SK-N-SH (cell line): ENCODE results near the gene TMEM97. TPM values are rescaled to one million over a fixed set of nuclear protein-coding genes. Genes with fewer than 3 reads are reported as not detected.

ENCODE experiments used
- CTCF ChIA-PET: fragments of 300-600, 350-600 bp; formaldehyde crosslinking; extraction: SDS; loops from one replicate; lab custom pipeline; 2021; lab: Yijun Ruan, JAX
- POLR2A ChIA-PET: fragments of 350-600 bp; sonication (Branson Sonifier 250); formaldehyde crosslinking; extraction: SDS; loops from one replicate; lab custom pipeline; 2020; ENCODE audit warnings: antibody characterized with exemption, inconsistent platforms; lab: Yijun Ruan, JAX
- DNase-seq: peaks from one replicate; pipeline ENCODE4 v3.0.0; 2012
- H2AFZ ChIP-seq: fragments of 200-600 bp; sonication (generic); 2 replicates; pipeline ENCODE4 v1.8.1; 2016; ENCODE audit warnings: antibody characterized with exemption, mild to moderate bottlenecking, low read depth
- H3F3A ChIP-seq: fragments of 200-600 bp; sonication (generic); replicated peaks from 2 replicates; pipeline ENCODE3; 2016; ENCODE audit warnings: antibody characterized with exemption, mild to moderate bottlenecking; ENCODE audit not compliant: insufficient read depth
- H3K27ac ChIP-seq, 2 experiments: fragments of 200-500 bp in 1 of 2; fragments of 200-600 bp in 1 of 2; sonication (Bioruptor generic) in 1 of 2; sonication (generic), shearing (Covaris generic) in 1 of 2; 2 replicates each; pipeline versions ENCODE4 v1.5.1 to v1.6.1; 2014 to 2016; ENCODE audit warnings: low read depth in 2 of 2, inconsistent platforms in 1 of 2, low read length in 1 of 2, mild to moderate bottlenecking in 1 of 2, mixed read lengths in 1 of 2
- H3K27me3 ChIP-seq: fragments of 200-600 bp; sonication (generic), shearing (Covaris generic); 2 replicates; pipeline ENCODE4 v1.6.1; 2016; ENCODE audit warnings: mixed run types; ENCODE audit not compliant: insufficient read depth
- H3K36me3 ChIP-seq, 2 experiments: fragments of 200-500 bp in 1 of 2; fragments of 200-600 bp in 1 of 2; sonication (Bioruptor generic) in 1 of 2; sonication (generic) in 1 of 2; replicated peaks in 1 of 2; 2 replicates each; pipeline versions ENCODE3 to v1.5.1; 2014 to 2016; ENCODE audit warnings: low read length in 1 of 2, mild to moderate bottlenecking in 1 of 2; ENCODE audit not compliant: insufficient read depth in 2 of 2, control insufficient read depth in 1 of 2
- H3K4me1 ChIP-seq, 2 experiments: fragments of 200-500 bp in 1 of 2; fragments of 200-600 bp in 1 of 2; sonication (Bioruptor generic) in 1 of 2; sonication (generic), shearing (Covaris generic) in 1 of 2; 2 replicates each; pipeline versions ENCODE4 v1.5.1 to v1.6.1; 2014 to 2016; ENCODE audit warnings: low read depth in 1 of 2, low read length in 1 of 2, mixed run types in 1 of 2; ENCODE audit not compliant: insufficient read depth in 2 of 2, control insufficient read depth in 1 of 2
- H3K4me2 ChIP-seq: fragments of 200-600 bp; sonication (generic), shearing (Covaris generic); 2 replicates; pipeline ENCODE4 v1.6.1; 2017; ENCODE audit warnings: mixed run types
- H3K4me3 ChIP-seq, 2 experiments: fragments of 200-500 bp in 1 of 2; fragments of 200-600 bp in 1 of 2; sonication (Bioruptor generic) in 1 of 2; sonication (generic), shearing (Covaris generic) in 1 of 2; 2 replicates each; pipeline versions ENCODE4 v1.5.1 to v1.8.1; 2014 to 2016; ENCODE audit warnings: low read depth in 2 of 2, inconsistent platforms in 1 of 2, low read length in 1 of 2, mild to moderate bottlenecking in 1 of 2, mixed read lengths in 1 of 2, moderate library complexity in 1 of 2
- H3K79me2 ChIP-seq: fragments of 200-600 bp; sonication (generic); 2 replicates; pipeline ENCODE4 v1.8.1; 2017; ENCODE audit warnings: mild to moderate bottlenecking; ENCODE audit not compliant: insufficient read depth
- H3K9ac ChIP-seq: fragments of 200-600 bp; sonication (generic); 2 replicates; pipeline ENCODE4 v1.6.1; 2017; ENCODE audit warnings: mixed run types
- H3K9me2 ChIP-seq: fragments of 200-600 bp; sonication (generic); 2 replicates; pipeline ENCODE4 v1.6.1; 2017; ENCODE audit warnings: mixed run types
- H3K9me3 ChIP-seq: fragments of 200-600 bp; sonication (generic); 2 replicates; pipeline ENCODE4 v1.6.1; 2017; ENCODE audit warnings: mixed run types, mild to moderate bottlenecking, moderate library complexity
- H4K20me1 ChIP-seq: fragments of 200-600 bp; sonication (generic); 2 replicates; pipeline ENCODE4 v1.6.1; 2017; ENCODE audit warnings: mild to moderate bottlenecking, mixed run types; ENCODE audit not compliant: insufficient read depth
- CTCF ChIP-seq: fragments of 200-600 bp; sonication (generic); IDR thresholded peaks from 2 replicates; pipeline ENCODE4 v1.6.1; 2017; ENCODE audit warnings: antibody characterized with exemption, mild to moderate bottlenecking, moderate library complexity
- ELF1 ChIP-seq: IDR thresholded peaks from 2 replicates; pipeline ENCODE4 v1.4.0; 2012
- EP300 ChIP-seq, 2 experiments: IDR thresholded peaks; 2 replicates each; pipeline versions ENCODE4 v1.4.0 to v1.6.1; 2012; ENCODE audit warnings: borderline replicate concordance in 1 of 2, low read depth in 1 of 2, low read length in 1 of 2
- FOSL2 ChIP-seq: IDR thresholded peaks from 2 replicates; pipeline ENCODE4 v1.4.0; 2012; ENCODE audit warnings: low read depth, mild to moderate bottlenecking, moderate library complexity, borderline replicate concordance
- FOXM1 ChIP-seq: IDR thresholded peaks from 2 replicates; pipeline ENCODE4 v1.4.0; 2012; ENCODE audit warnings: low read depth, mild to moderate bottlenecking
- GATA2 ChIP-seq: sonication (generic); formaldehyde crosslinking; IDR thresholded peaks from 2 replicates; pipeline ENCODE4 v1.5.0; 2020; ENCODE audit warnings: mild to moderate bottlenecking, missing genetic modification reagents
- JUND ChIP-seq: IDR thresholded peaks from 2 replicates; pipeline ENCODE4 v1.4.0; 2012
- MAX ChIP-seq: IDR thresholded peaks from 2 replicates; pipeline ENCODE4 v1.4.0; 2012; ENCODE audit warnings: low read depth
- NRF1 ChIP-seq: IDR thresholded peaks from 2 replicates; pipeline ENCODE4 v1.6.1; 2012; ENCODE audit warnings: low read depth, mild to moderate bottlenecking, low read length
- REST ChIP-seq: IDR thresholded peaks from 2 replicates; pipeline ENCODE4 v1.6.1; 2012; ENCODE audit warnings: mild to moderate bottlenecking, low read depth, low read length, moderate library complexity
- TAF1 ChIP-seq: IDR thresholded peaks from 2 replicates; pipeline ENCODE4 v1.6.1; 2012; ENCODE audit warnings: low read depth, mild to moderate bottlenecking, low read length, moderate library complexity, borderline replicate concordance
- TCF12 ChIP-seq: IDR thresholded peaks from 2 replicates; pipeline ENCODE4 v1.4.0; 2012
- TEAD4 ChIP-seq: IDR thresholded peaks from 2 replicates; pipeline ENCODE4 v1.4.0; 2012; ENCODE audit warnings: mild to moderate bottlenecking, borderline replicate concordance; ENCODE audit not compliant: insufficient read depth
- USF2 ChIP-seq: fragments of 150-350 bp; IDR thresholded peaks from 2 replicates; pipeline ENCODE4 v1.6.1; 2017; ENCODE audit warnings: antibody characterized with exemption, low read length, low read depth, borderline replicate concordance
- YY1 ChIP-seq: IDR thresholded peaks from 2 replicates; pipeline ENCODE4 v1.4.0; 2012; ENCODE audit warnings: low read depth, mild to moderate bottlenecking
- ZBTB33 ChIP-seq: IDR thresholded peaks from 2 replicates; pipeline ENCODE4 v1.4.0; 2012; ENCODE audit warnings: low read depth, borderline replicate concordance
- WGBS: methylation state at CpG from one replicate; pipeline ENCODE4 v1.1.6; 2017; ENCODE audit warnings: low lambda C conversion rate; 5-methylcytosine and 5-hydroxymethylcytosine counted together
- polyA plus RNA-seq, 3 experiments: library from polyadenylated mRNA; depleted of rRNA; stranded (reverse); fragments of >200 nt; gene quantifications; 2 replicates each; pipeline ENCODE4 v1.2.3, GENCODE V29; 2012

The TMEM97 gene
- polyA plus RNA-seq, 1 of the 3 experiments (the other 2 are of a cell fraction) = 8.6 TPM

- H3K9me3 ChIP-seq = no peaks in the 10 kb centered on the region
- 90% methylated on average over 4 of the region's 4 CpGs for WGBS
- no peak overlapping the region for H2AFZ ChIP-seq
- peaks cover 24% of the 10 kb centered on the region for H3K79me2 ChIP-seq
- H3K9ac ChIP-seq = no peak overlapping the region
- no peak for DNase-seq
- TF ChIP-seq CTCF (no peak), TEAD4 (no peak), FOSL2 (no peak), GATA2 (CRISPR knock-in tag) (no peak), EP300 (IDR thresholded peaks at IDR 0.05; ENCODE audit: borderline replicate concordance in 1 of 2, low read depth in 1 of 2, low read length in 1 of 2) (no peak), YY1 (no peak), FOXM1 (no peak), TAF1 (no peak)
- CTCF ChIA-PET = interaction anchor here (0.8 to 2.4 kb wide), 2 partner anchors 8 to 448 kb away, joined by 4 to 9 read pairs; no protein-coding TSS in a partner anchor
- POLR2A ChIA-PET = no interaction called here
- H3K4me3 ChIP-seq = no peak overlapping the region
- peaks cover 25 to 50% of the 10 kb centered on the region in 2 experiments for H3K36me3 ChIP-seq
- no peak overlapping the region for H3K4me2 ChIP-seq
- H3K9me2 ChIP-seq = no peaks in the 10 kb centered on the region
- no peaks in the 10 kb centered on the region for H3K27me3 ChIP-seq
- peaks cover 0 to 2% of the 10 kb centered on the region in 2 experiments; a peak in 1 of 4 replicates for H3K4me1 ChIP-seq
- peaks cover 4% of the 10 kb centered on the region for H3F3A ChIP-seq
- no peaks in the 10 kb centered on the region; the same call in 1 of the 2 replicates for H4K20me1 ChIP-seq
- H3K27ac ChIP-seq = no peak overlapping the region
Measured at GRCh38 chr17:28328325-28328724, 9.3 kb downstream of the TMEM97 start.

GRCh38 chr17:28330671-28331070 is 11.7 kb downstream of the TMEM97 start:
- Histone ChIP-seq H3K9me2 (no peaks in the 10 kb centered on the region), H3K36me3 (peaks cover 25 to 50% of the 10 kb centered on the region in 2 experiments), H3F3A (peaks cover 4% of the 10 kb centered on the region), H3K27ac (no peak overlapping the region), H3K4me3 (no peak overlapping the region), H4K20me1 (peaks cover 6% of the 10 kb centered on the region; the same call in 1 of the 2 replicates), H3K9ac (no peak overlapping the region), H2AFZ (no peak overlapping the region), H3K9me3 (no peaks in the 10 kb centered on the region), H3K4me1 (peaks cover 9 to 11% of the 10 kb centered on the region in 2 experiments; a peak in 2 of 4 replicates), H3K27me3 (no peaks in the 10 kb centered on the region), H3K79me2 (peaks cover 42% of the 10 kb centered on the region), H3K4me2 (no peak overlapping the region)
- ChIA-PET CTCF (interaction anchor here (0.7 to 1.5 kb wide), 4 partner anchors 8 to 24 kb away, joined by 3 to 7 read pairs (median 4); no protein-coding TSS in a partner anchor), POLR2A (interaction anchor here (1.4 kb wide), 1 partner anchor 11 kb away, joined by 4 read pairs; no protein-coding TSS in a partner anchor)
- WGBS = 100% methylated on average over 2 of the region's 5 CpGs
- DNase-seq = no peak
- TF ChIP-seq FOXM1 = no peak
- no peak for TF ChIP-seq CTCF
- TF ChIP-seq MAX = no peak
- no peak for TF ChIP-seq ZBTB33
- no peak for TF ChIP-seq ELF1
- no peak for TF ChIP-seq NRF1
- no peak for TF ChIP-seq TCF12
- no peak for TF ChIP-seq USF2
- no peak for TF ChIP-seq JUND
- no peak for TF ChIP-seq REST
